Neural cell (in vitro differentiated cells): ENCODE measurements around the gene MARK2.

Source experiments
- CTCF ChIP-seq: fragments of 450-650 bp; IDR thresholded peaks from 2 replicates; pipeline ENCODE4 v1.5.1; 2014; ENCODE audit warnings: antibody characterized with exemption, mild to moderate bottlenecking, moderate library complexity; ENCODE audit not compliant: poor library complexity, severe bottlenecking
- EP300 ChIP-seq: fragments of 450-650 bp; conservative IDR thresholded peaks from 2 replicates; pipeline ENCODE4 v1.6.1; 2014; ENCODE audit warnings: antibody characterized with exemption, mild to moderate bottlenecking, moderate library complexity; ENCODE audit not compliant: poor library complexity, severe bottlenecking
- EZH2 ChIP-seq: fragments of 200-600, 300-800 bp; shearing (Covaris generic), sonication (generic); IDR thresholded peaks from 2 replicates; pipeline ENCODE4 v1.6.1; 2014; ENCODE audit warnings: antibody characterized with exemption, low read length, borderline replicate concordance, mild to moderate bottlenecking; ENCODE audit not compliant: insufficient read depth, poor library complexity, severe bottlenecking
- POLR2AphosphoS5 ChIP-seq: IDR thresholded peaks from 2 replicates; pipeline ENCODE4 v1.6.1; 2012
- RAD21 ChIP-seq: fragments of 450-650 bp; conservative IDR thresholded peaks from 2 replicates; pipeline ENCODE4 v1.6.1; 2014; ENCODE audit warnings: antibody characterized with exemption, mild to moderate bottlenecking, moderate library complexity
- REST ChIP-seq: IDR thresholded peaks from 2 replicates; pipeline ENCODE4 v1.6.1; 2012; ENCODE audit warnings: borderline replicate concordance
- SMC3 ChIP-seq: fragments of 450-650 bp; conservative IDR thresholded peaks from 2 replicates; pipeline ENCODE4 v1.6.1; 2014; ENCODE audit warnings: antibody characterized with exemption, mild to moderate bottlenecking, moderate library complexity; ENCODE audit not compliant: poor library complexity

GRCh38 chr11:63795066-63795465 is 43.8 kb upstream of the MARK2 start:
- TF ChIP-seq POLR2AphosphoS5 = no peak
- TF ChIP-seq CTCF = no peak
- TF ChIP-seq EZH2 = no peak
- TF ChIP-seq EP300 = no peak
- no peak for TF ChIP-seq RAD21
- no peak for TF ChIP-seq REST
- TF ChIP-seq SMC3 = no peak
